Measurements from ENCODE around the gene TBC1D14. TPM values are rescaled to one million over a fixed set of nuclear protein-coding genes. Genes with fewer than 3 reads are reported as not detected.

TBC1D14 gene
- total and polyA plus RNA-seq, 11 donors = 9.8 to 51.0 (median 34.3) TPM

DNA sequence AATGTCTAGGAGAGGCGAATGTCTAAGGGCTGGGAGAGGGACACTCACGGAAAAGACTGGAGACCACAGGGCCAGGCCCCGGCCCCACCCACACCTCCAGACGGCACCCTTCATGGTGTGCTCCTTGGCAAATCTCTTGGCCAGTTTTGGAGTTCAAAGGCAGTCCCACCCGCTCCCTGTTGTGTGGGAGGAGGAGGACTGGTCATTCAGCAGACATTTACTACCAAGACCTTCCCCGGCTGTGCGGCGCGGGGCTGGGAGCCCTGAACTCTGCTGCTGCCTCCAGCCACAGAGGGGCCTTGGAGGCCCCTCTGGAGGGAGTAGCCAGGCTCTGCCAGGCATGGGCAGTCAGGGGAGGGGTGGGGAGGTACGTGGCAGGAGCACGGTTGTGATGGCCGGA, 8.7 kb upstream of the TBC1D14 start:
- H3K36me3 ChIP-seq = no peaks in the 10 kb centered on the region
- H3K4me1 ChIP-seq = peaks cover 0 to 9% (median 0%) of the 10 kb centered on the region in 12 donors
- ATAC-seq (peak in 2 of 4 donors; percentile 30 to 36), DNase-seq (peak in 1 of 5 donors; percentile 48)
- H3K27ac ChIP-seq = no peak overlapping the region
- TF ChIP-seq POLR2A (IDR thresholded peaks at IDR 0.05) = no peak
- TF ChIP-seq CTCF (IDR thresholded peaks at IDR 0.05) = no peak
- intact Hi-C loops (cut with DNase I) = loop anchor here in 3 of 10 donors (10.0 kb wide), 3 partner anchors 84 to 174 kb away; partner anchors contain the start of gene TADA2B (in 2 of the 3)
- no peak overlapping the region for H3K4me3 ChIP-seq
- WGBS, 4 donors = 85 to 89% (median 87%) methylated on average over 11 to 12 of the region's 12 CpGs
- H3K9me3 ChIP-seq = no peaks in the 10 kb centered on the region
- H3K27me3 ChIP-seq = no peaks in the 10 kb centered on the region

DNA sequence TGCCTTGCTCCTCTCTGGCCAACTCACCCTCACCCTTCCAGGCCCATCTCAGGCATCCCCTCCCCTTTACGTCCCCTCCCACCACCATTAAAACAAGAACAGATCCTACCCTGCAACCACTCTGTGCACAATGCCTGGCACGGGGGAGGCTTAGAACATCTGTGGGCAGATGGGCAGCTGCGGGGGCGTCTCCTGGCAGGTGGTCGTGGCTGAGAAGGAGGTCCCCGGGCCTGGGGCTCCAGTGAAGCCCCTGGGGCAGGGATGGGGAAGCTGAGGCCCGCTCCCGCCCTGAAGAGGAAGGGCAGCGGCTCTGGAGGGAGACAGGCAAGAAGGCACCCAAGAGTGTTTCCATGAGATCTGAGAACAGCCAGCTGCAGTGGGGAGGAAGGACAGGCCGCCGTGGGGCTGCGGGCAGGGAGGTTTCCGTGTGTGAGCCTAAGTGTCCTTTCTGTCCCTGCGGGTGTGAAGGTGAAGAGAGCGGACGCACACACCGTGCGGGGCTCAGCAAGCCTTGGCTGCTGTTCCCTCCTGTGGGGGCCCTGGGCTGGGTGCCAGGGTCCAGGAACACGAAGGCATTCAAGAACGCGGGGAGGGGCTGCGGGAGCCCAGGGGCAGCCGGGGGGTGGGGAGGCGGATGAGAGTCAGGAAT, 7.8 kb upstream of the TBC1D14 start:
- Histone ChIP-seq H3K36me3 (no peaks in the 10 kb centered on the region), H3K9me3 (no peaks in the 10 kb centered on the region), H3K4me1 (peaks cover 0 to 9% (median 0%) of the 10 kb centered on the region in 12 donors), H3K4me3 (no peak overlapping the region), H3K27ac (no peak overlapping the region), H3K27me3 (no peaks in the 10 kb centered on the region)
- peak in 1 of 5 donors; percentile 56 for DNase-seq
- intact Hi-C loops (cut with DNase I) = loop anchor here in 3 of 10 donors (10.0 kb wide), 3 partner anchors 83 to 173 kb away; partner anchors contain the start of gene TADA2B (in 2 of the 3)
- no peak for TF ChIP-seq CTCF (IDR thresholded peaks at IDR 0.05)
- no peak for TF ChIP-seq POLR2A (IDR thresholded peaks at IDR 0.05)
- WGBS, 4 donors = 40 to 58% (median 50%) methylated on average over 18 to 24 of the region's 24 CpGs
- peak in 3 of 4 donors; percentile 18 to 52 (median 40) for ATAC-seq

GRCh38 chr4:6902318-6903042, 7.1 kb upstream of the TBC1D14 start:
- DNase-seq (no peak), ATAC-seq (peak in 2 of 4 donors; percentile 52 to 56)
- WGBS, 4 donors = 66 to 80% (median 69%) methylated on average over 26 to 27 of the region's 27 CpGs
- no peaks in the 10 kb centered on the region for H3K36me3 ChIP-seq
- peaks cover 0 to 11% (median 1%) of the 10 kb centered on the region in 12 donors for H3K4me1 ChIP-seq
- no peak overlapping the region for H3K27ac ChIP-seq
- no peak overlapping the region for H3K4me3 ChIP-seq
- TF ChIP-seq CTCF (IDR thresholded peaks at IDR 0.05) = no peak
- no peak for TF ChIP-seq POLR2A (IDR thresholded peaks at IDR 0.05)
- intact Hi-C loops (cut with DNase I) = loop anchor here in 3 of 10 donors (10.0 kb wide), 3 partner anchors 82 to 172 kb away; partner anchors contain the start of gene TADA2B (in 2 of the 3)
- H3K9me3 ChIP-seq = no peaks in the 10 kb centered on the region
- H3K27me3 ChIP-seq = no peaks in the 10 kb centered on the region

Data from heart left ventricle (tissue), 16 donors.